ENCODE results near the gene CHIC2. TPM values are rescaled to one million over a fixed set of nuclear protein-coding genes. Genes with fewer than 3 reads are reported as not detected.

CHIC2 gene
- total RNA-seq, 2 experiments from 2014 or later: 30.4 to 38.6 TPM

- intact Hi-C loops (cut with micrococcal nuclease; ENCODE audit: unreplicated experiment): no loop called here
- H4K20me1 ChIP-seq (ENCODE audit: insufficient read depth, low read length): no peaks in the 10 kb centered on the region
- BruUV-seq (replicated peaks): no TSS peak
- H3K4me3 ChIP-seq (ENCODE audit: low read depth, low read length, poor library complexity, severe bottlenecking): no peak overlapping the region
- no peaks in the 10 kb centered on the region for H3K9me2 ChIP-seq (ENCODE audit: insufficient read depth, low read length)
- H3K4me1 ChIP-seq (ENCODE audit: insufficient read depth, low read length, poor library complexity, severe bottlenecking): no peaks in the 10 kb centered on the region
- no peak overlapping the region for H2AFZ ChIP-seq (ENCODE audit: low read length)
- CTCF ChIA-PET (ENCODE audit: unreplicated experiment): no interaction called here
- POLR2A ChIA-PET: no interaction called here
- no peaks in the 10 kb centered on the region for H3K9me3 ChIP-seq (ENCODE audit: low read length)
- TF ChIP-seq EZH2phosphoT487 (IDR thresholded peaks at IDR 0.05; ENCODE audit: borderline replicate concordance, low read depth, low read length) (no peak), CTCF (conservative IDR thresholded peaks at IDR 0.05; ENCODE audit: low read length) (no peak)
- H3K79me2 ChIP-seq (ENCODE audit: insufficient read depth, low read depth, low read length): no peaks in the 10 kb centered on the region
- no peak overlapping the region for H3K4me2 ChIP-seq (ENCODE audit: low read length)
- no peaks in the 10 kb centered on the region for H3K36me3 ChIP-seq (ENCODE audit: insufficient read depth, low read length)
- no peak overlapping the region for H3K27ac ChIP-seq (ENCODE audit: low read depth, low read length, poor library complexity, severe bottlenecking)
- no peak for DNase-seq (ENCODE audit: low spot score)
Measured at GRCh38 chr4:53991821-53992220, 72.6 kb downstream of the CHIC2 start.

GRCh38 chr4:53990641-53991040 is 73.8 kb downstream of the CHIC2 start:
- H3K4me1 ChIP-seq (ENCODE audit: insufficient read depth, low read length, poor library complexity, severe bottlenecking): no peaks in the 10 kb centered on the region
- no peaks in the 10 kb centered on the region for H3K9me3 ChIP-seq (ENCODE audit: low read length)
- H3K4me2 ChIP-seq (ENCODE audit: low read length): no peak overlapping the region
- H3K36me3 ChIP-seq (ENCODE audit: insufficient read depth, low read length): no peaks in the 10 kb centered on the region
- H3K9me2 ChIP-seq (ENCODE audit: insufficient read depth, low read length): no peaks in the 10 kb centered on the region
- H4K20me1 ChIP-seq (ENCODE audit: insufficient read depth, low read length): no peaks in the 10 kb centered on the region
- CTCF ChIA-PET (ENCODE audit: unreplicated experiment): no interaction called here
- POLR2A ChIA-PET: interaction anchor here (0.9 to 1.8 kb wide), 3 partner anchors 12 to 25 kb away, joined by 4 to 5 read pairs (median 5); no protein-coding TSS in a partner anchor
- no peak for DNase-seq (ENCODE audit: low spot score)
- no peaks in the 10 kb centered on the region for H3K79me2 ChIP-seq (ENCODE audit: insufficient read depth, low read depth, low read length)
- BruUV-seq (replicated peaks): no TSS peak
- no peak for TF ChIP-seq EZH2phosphoT487 (IDR thresholded peaks at IDR 0.05; ENCODE audit: borderline replicate concordance, low read depth, low read length)
- no peak for TF ChIP-seq CTCF (conservative IDR thresholded peaks at IDR 0.05; ENCODE audit: low read length)
- no peak overlapping the region for H3K27ac ChIP-seq (ENCODE audit: low read depth, low read length, poor library complexity, severe bottlenecking)
- intact Hi-C loops (cut with micrococcal nuclease; ENCODE audit: unreplicated experiment): no loop called here
- no peak overlapping the region for H2AFZ ChIP-seq (ENCODE audit: low read length)
- no peak overlapping the region for H3K4me3 ChIP-seq (ENCODE audit: low read depth, low read length, poor library complexity, severe bottlenecking)

GRCh38 chr4:53987761-53988171 is 76.6 kb downstream of the CHIC2 start:
- no peak for TF ChIP-seq EZH2phosphoT487 (IDR thresholded peaks at IDR 0.05; ENCODE audit: borderline replicate concordance, low read depth, low read length)
- no peak for TF ChIP-seq CTCF (conservative IDR thresholded peaks at IDR 0.05; ENCODE audit: low read length)
- Histone ChIP-seq H3K9me2 (ENCODE audit: insufficient read depth, low read length) (no peaks in the 10 kb centered on the region), H3K4me2 (ENCODE audit: low read length) (no peak overlapping the region), H3K9me3 (ENCODE audit: low read length) (no peaks in the 10 kb centered on the region), H3K4me1 (ENCODE audit: insufficient read depth, low read length, poor library complexity, severe bottlenecking) (no peaks in the 10 kb centered on the region), H4K20me1 (ENCODE audit: insufficient read depth, low read length) (no peaks in the 10 kb centered on the region), H2AFZ (ENCODE audit: low read length) (no peak overlapping the region), H3K27ac (ENCODE audit: low read depth, low read length, poor library complexity, severe bottlenecking) (no peak overlapping the region), H3K79me2 (ENCODE audit: insufficient read depth, low read depth, low read length) (no peaks in the 10 kb centered on the region), H3K4me3 (ENCODE audit: low read depth, low read length, poor library complexity, severe bottlenecking) (no peak overlapping the region), H3K36me3 (ENCODE audit: insufficient read depth, low read length) (no peaks in the 10 kb centered on the region)
- CTCF ChIA-PET (ENCODE audit: unreplicated experiment): interaction anchor here (1.0 kb wide), 1 partner anchor 20 kb away, joined by 3 read pairs; no protein-coding TSS in a partner anchor
- no peak for DNase-seq (ENCODE audit: low spot score)
- intact Hi-C loops (cut with micrococcal nuclease; ENCODE audit: unreplicated experiment): no loop called here
- no TSS peak for BruUV-seq (replicated peaks)
- POLR2A ChIA-PET: interaction anchor here (0.5 to 0.7 kb wide), 3 partner anchors 29 to 839 kb away, joined by 3 to 4 read pairs (median 3); no protein-coding TSS in a partner anchor
